H1 (cell line): ENCODE results near the gene MOB2. TPM values are rescaled to one million over a fixed set of nuclear protein-coding genes. Genes with fewer than 3 reads are reported as not detected.

Experiments
- CTCF ChIA-PET: fragments of 300-600 bp; sonication (Branson Sonifier 250); formaldehyde crosslinking; loops from one replicate; lab custom pipeline; 2021; ENCODE audit not compliant: partially characterized antibody; lab: Charles Lee
- POLR2A ChIA-PET: fragments of 300-600 bp; sonication (Branson Sonifier 250); formaldehyde crosslinking; loops from one replicate; lab custom pipeline; 2021; ENCODE audit warnings: inconsistent platforms; ENCODE audit not compliant: partially characterized antibody; lab: Charles Lee
- DNase-seq, 2 experiments: peaks; one replicate each; pipeline versions ENCODE4 v3.0.0 to v3.0.0-alpha.2; 2010 to 2022; ENCODE audit warnings: low spot score in 2 of 2, low read depth in 1 of 2, mixed read lengths in 1 of 2
- FAIRE-seq: peaks from 2 replicates; lab custom pipeline; 2011; peaks lifted over from hg19 to GRCh38; lab: Jason Lieb, UNC
- H2AFZ ChIP-seq: 2 replicates; pipeline ENCODE4 v1.8.1; 2012; ENCODE audit warnings: low read length, inconsistent platforms
- H2AK5ac ChIP-seq: 2 replicates; pipeline ENCODE4 v1.6.1; 2013; ENCODE audit warnings: low read depth, low read length
- H2BK120ac ChIP-seq: replicated peaks from 2 replicates; pipeline ENCODE3; 2013; ENCODE audit warnings: low read depth, low read length, inconsistent platforms
- H2BK12ac ChIP-seq: 2 replicates; pipeline ENCODE4 v1.6.1; 2013; ENCODE audit warnings: low read depth, low read length
- H2BK15ac ChIP-seq: 2 replicates; pipeline ENCODE4 v1.6.1; 2013; ENCODE audit warnings: low read length
- H2BK20ac ChIP-seq: 2 replicates; pipeline ENCODE4 v1.6.1; 2013; ENCODE audit warnings: low read length
- H2BK5ac ChIP-seq: 2 replicates; pipeline ENCODE4 v1.6.1; 2013; ENCODE audit warnings: low read depth, low read length
- H3K14ac ChIP-seq: 2 replicates; pipeline ENCODE4 v1.6.1; 2013; ENCODE audit warnings: inconsistent platforms; ENCODE audit not compliant: insufficient read length
- H3K18ac ChIP-seq: 2 replicates; pipeline ENCODE4 v1.6.1; 2013; ENCODE audit warnings: low read length; ENCODE audit errors: extremely low read depth
- H3K23ac ChIP-seq: 2 replicates; pipeline ENCODE4 v1.6.1; 2013; ENCODE audit warnings: inconsistent platforms; ENCODE audit not compliant: insufficient read length
- H3K23me2 ChIP-seq: 2 replicates; pipeline ENCODE4 v1.6.1; 2013; ENCODE audit warnings: low read depth, low read length
- H3K27ac ChIP-seq: 2 replicates; pipeline ENCODE4 v1.6.1; 2011; ENCODE audit warnings: low read depth, low read length, inconsistent platforms
- H3K27me3 ChIP-seq, 4 experiments: replicated peaks in 1 of 4; 1 replicate in 1 of 4; 2 replicates in 3 of 4; pipeline versions ENCODE4 v1.6.1 to v1.8.1; 2011 to 2013; ENCODE audit warnings: low read length in 3 of 4, mild to moderate bottlenecking in 3 of 4, inconsistent platforms in 2 of 4, mixed read lengths in 2 of 4, moderate library complexity in 1 of 4; ENCODE audit not compliant: control insufficient read depth in 3 of 4, insufficient read depth in 3 of 4; ENCODE audit errors: extremely low read depth in 1 of 4
- H3K36me3 ChIP-seq, 4 experiments: 2 replicates each; pipeline versions ENCODE4 v1.6.1 to v1.8.1; 2011 to 2013; ENCODE audit warnings: mild to moderate bottlenecking in 4 of 4, low read length in 3 of 4, moderate library complexity in 2 of 4, control low read depth in 1 of 4, inconsistent platforms in 1 of 4; ENCODE audit not compliant: insufficient read depth in 4 of 4, control insufficient read depth in 2 of 4
- H3K4ac ChIP-seq: replicated peaks from 2 replicates; pipeline ENCODE3; 2013; ENCODE audit warnings: low read length, low read depth, mixed read lengths, inconsistent platforms; ENCODE audit not compliant: insufficient read length
- H3K4me1 ChIP-seq, 4 experiments: replicated peaks in 1 of 4; 1 replicate in 1 of 4; 2 replicates in 3 of 4; pipeline versions ENCODE4 v1.6.1 to v1.8.1; 2011 to 2013; ENCODE audit warnings: low read length in 3 of 4, inconsistent platforms in 2 of 4, mixed read lengths in 1 of 4; ENCODE audit not compliant: insufficient read depth in 4 of 4, control insufficient read depth in 3 of 4
- H3K4me2 ChIP-seq, 2 experiments: 2 replicates each; pipeline versions ENCODE4 v1.6.1 to v1.8.1; 2011 to 2013; ENCODE audit warnings: low read depth in 2 of 2, low read length in 2 of 2, control low read depth in 1 of 2, inconsistent platforms in 1 of 2, mild to moderate bottlenecking in 1 of 2; ENCODE audit not compliant: insufficient read depth in 1 of 2
- H3K4me3 ChIP-seq, 4 experiments: fragments of 200-600, 300-600 bp in 1 of 4; sonication (generic), shearing (Covaris generic), sonication (Bioruptor Twin) in 1 of 4; 2 replicates each; pipeline versions ENCODE4 v1.5.1 to v1.8.1; 2011 to 2016; ENCODE audit warnings: low read length in 4 of 4, low read depth in 3 of 4, control low read depth in 2 of 4, inconsistent platforms in 2 of 4, mild to moderate bottlenecking in 2 of 4, mixed read lengths in 1 of 4, moderate library complexity in 1 of 4; ENCODE audit not compliant: insufficient read depth in 2 of 4; ENCODE audit errors: extremely low read depth in 1 of 4
- H3K56ac ChIP-seq: replicated peaks from 2 replicates; pipeline ENCODE3; 2013; ENCODE audit warnings: low read depth, mild to moderate bottlenecking, mixed read lengths, low read length, inconsistent platforms; ENCODE audit not compliant: insufficient read length
- H3K79me1 ChIP-seq: 2 replicates; pipeline ENCODE4 v1.6.1; 2013; ENCODE audit warnings: low read depth, low read length, control low read depth
- H3K79me2 ChIP-seq, 2 experiments: 2 replicates each; pipeline versions ENCODE4 v1.6.1 to v1.8.1; 2012 to 2013; ENCODE audit warnings: low read length in 2 of 2, mild to moderate bottlenecking in 2 of 2, inconsistent platforms in 1 of 2; ENCODE audit not compliant: insufficient read depth in 2 of 2, control insufficient read depth in 1 of 2
- H3K9ac ChIP-seq, 4 experiments: replicated peaks in 1 of 4; 1 replicate in 1 of 4; 2 replicates in 3 of 4; pipeline versions ENCODE4 v1.6.1 to v1.8.1; 2011 to 2013; ENCODE audit warnings: low read depth in 3 of 4, low read length in 3 of 4, control low read depth in 2 of 4, mild to moderate bottlenecking in 2 of 4, moderate library complexity in 2 of 4, inconsistent platforms in 1 of 4; ENCODE audit errors: extremely low read depth in 1 of 4
- H3K9me3 ChIP-seq, 2 experiments: 2 replicates each; pipeline versions ENCODE4 v1.6.1 to v1.8.1; 2012 to 2013; ENCODE audit warnings: mild to moderate bottlenecking in 2 of 2, moderate library complexity in 2 of 2, control low read depth in 1 of 2, inconsistent platforms in 1 of 2, low read depth in 1 of 2, low read length in 1 of 2, mixed read lengths in 1 of 2; ENCODE audit not compliant: insufficient read depth in 2 of 2
- H4K20me1 ChIP-seq, 2 experiments: replicated peaks in 1 of 2; 2 replicates each; pipeline versions ENCODE3 to v1.8.1; 2011 to 2013; ENCODE audit warnings: inconsistent platforms in 2 of 2, low read length in 2 of 2, mild to moderate bottlenecking in 1 of 2; ENCODE audit not compliant: insufficient read depth in 2 of 2, control insufficient read depth in 1 of 2
- H4K5ac ChIP-seq: 2 replicates; pipeline ENCODE4 v1.6.1; 2013; ENCODE audit warnings: low read length, low read depth, mixed read lengths, inconsistent platforms; ENCODE audit not compliant: insufficient read length
- H4K8ac ChIP-seq: 2 replicates; pipeline ENCODE4 v1.8.0; 2013; ENCODE audit warnings: mild to moderate bottlenecking, moderate library complexity, low read length, inconsistent platforms; ENCODE audit not compliant: insufficient read depth; ENCODE audit errors: extremely low read depth
- H4K91ac ChIP-seq: replicated peaks from 2 replicates; pipeline ENCODE3; 2013; ENCODE audit warnings: low read length, mixed read lengths, inconsistent platforms; ENCODE audit not compliant: insufficient read length
- BACH1 ChIP-seq: IDR thresholded peaks from 2 replicates; pipeline ENCODE4 v1.6.1; 2012; ENCODE audit warnings: low read length, improper control_type of control experiment
- CBX8 ChIP-seq: fragments of 300-800, 300-1000 bp; sonication (generic); IDR thresholded peaks from 2 replicates; pipeline ENCODE4 v1.7.1; 2016; ENCODE audit warnings: low read depth, low read length, borderline replicate concordance
- CTBP2 ChIP-seq: IDR thresholded peaks from 2 replicates; pipeline ENCODE4 v1.7.0; 2011; ENCODE audit warnings: borderline replicate concordance, mild to moderate bottlenecking, moderate library complexity, mixed read lengths, low read length; ENCODE audit not compliant: insufficient read depth, insufficient read length
- EGR1 ChIP-seq: IDR thresholded peaks from 2 replicates; pipeline ENCODE4 v1.6.1; 2011; ENCODE audit warnings: low read depth, low read length, borderline replicate concordance
- GTF2F1 ChIP-seq: IDR thresholded peaks from 2 replicates; pipeline ENCODE4 v1.6.1; 2012; ENCODE audit warnings: low read depth, low read length, improper control_type of control experiment, borderline replicate concordance
- JUN ChIP-seq: IDR thresholded peaks from 2 replicates; pipeline ENCODE4 v1.6.1; 2011; ENCODE audit warnings: low read depth, mild to moderate bottlenecking, improper control_type of control experiment, low read length
- POLR2A ChIP-seq, 2 experiments: IDR thresholded peaks; 1 replicate in 1 of 2; 2 replicates in 1 of 2; pipeline ENCODE4 v1.6.1; 2011; ENCODE audit warnings: low read depth in 2 of 2, low read length in 2 of 2, mild to moderate bottlenecking in 2 of 2; ENCODE audit errors: control extremely low read depth in 1 of 2
- RBBP5 ChIP-seq: IDR thresholded peaks from 2 replicates; pipeline ENCODE4 v1.7.1; 2012; ENCODE audit warnings: low read depth, mild to moderate bottlenecking, inconsistent platforms, low read length, moderate library complexity, borderline replicate concordance
- RXRA ChIP-seq: IDR thresholded peaks from 2 replicates; pipeline ENCODE4 v1.6.1; 2011; ENCODE audit warnings: low read depth, mild to moderate bottlenecking, low read length, moderate library complexity; ENCODE audit not compliant: insufficient read depth
- SP2 ChIP-seq: IDR thresholded peaks from 2 replicates; pipeline ENCODE4 v1.6.1; 2012; ENCODE audit warnings: mild to moderate bottlenecking, low read length, inconsistent platforms
- SP4 ChIP-seq: IDR thresholded peaks from 2 replicates; pipeline ENCODE4 v1.6.1; 2012; ENCODE audit warnings: low read length, inconsistent platforms
- SUZ12 ChIP-seq: fragments of 200-600 bp; sonication (generic); IDR thresholded peaks from 2 replicates; pipeline ENCODE4 v1.6.1; 2012; ENCODE audit warnings: mild to moderate bottlenecking, inconsistent platforms, low read length, moderate library complexity, mixed read lengths
- TEAD4 ChIP-seq: IDR thresholded peaks from 2 replicates; pipeline ENCODE4 v1.6.1; 2012; ENCODE audit warnings: low read depth, low read length, inconsistent platforms, mixed read lengths
- ZNF274 ChIP-seq: IDR thresholded peaks from 2 replicates; pipeline ENCODE4 v1.7.0; 2012; ENCODE audit warnings: low read length, borderline replicate concordance; ENCODE audit errors: extremely low read depth
- WGBS, 2 experiments: shearing (Covaris generic) in 1 of 2; methylation state at CpG; one replicate each; pipeline versions ENCODE4 v1.1.6 to v1.1.7; 2013 to 2015; ENCODE audit warnings: low lambda C conversion rate in 2 of 2, mixed read lengths in 2 of 2, inconsistent platforms in 1 of 2, low coverage in 1 of 2, missing lambda C conversion rate in 1 of 2; ENCODE audit not compliant: insufficient replicate concordance in 2 of 2, insufficient coverage in 1 of 2, insufficient read length in 1 of 2; ENCODE audit errors: extremely low coverage in 1 of 2, missing lambda C conversion rate in 1 of 2; 5-methylcytosine and 5-hydroxymethylcytosine counted together
- polyA plus RNA-seq, 7 experiments: library from polyadenylated mRNA; depleted of rRNA in 3 of 7; stranded (reverse) in 5 of 7; unstranded in 2 of 7; fragments of >200 nt in 5 of 7; fragments of 200-250 nt in 2 of 7; gene quantifications; 1 replicate in 5 of 7; 2 replicates in 1 of 7; 4 replicates in 1 of 7; pipeline versions ENCODE4 v1.2.1 to v1.2.3, GENCODE V29; 2011 to 2013; ENCODE audit warnings: missing spikeins in 2 of 7, mixed read lengths in 2 of 7
- total RNA-seq: library from RNA; stranded (reverse); fragmentation: NEBNext Ultra II Directional; extraction: Animal tissue kit (Norgen Biotek cat#: 25700); gene quantifications from 2 replicates; pipeline ENCODE4 v1.2.1, GENCODE V29; 2021

Gene MOB2
- total and polyA plus RNA-seq, 2 of the 8 experiments (the other 6 are each of a cell fraction or from before 2014, with no cell fraction given), result 18.6 to 28.2 TPM

GRCh38 chr11:1459764-1460395 lies 26.7 kb downstream of the MOB2 start:
- H3K27me3 ChIP-seq, result no peaks in the 10 kb centered on the region
- no peak overlapping the region for H3K9ac ChIP-seq
- DNase-seq (no peak), FAIRE-seq (no peak)
- peaks cover 0 to 6% (median 2%) of the 10 kb centered on the region in 4 experiments; a peak in 2 of 7 replicates for H3K4me1 ChIP-seq
- no peak overlapping the region for H3K56ac ChIP-seq
- H3K36me3 ChIP-seq, result peaks cover 0 to 13% (median 3%) of the 10 kb centered on the region in 4 experiments; a peak in 2 of 8 replicates
- H3K23ac ChIP-seq, result no peak overlapping the region
- no peak overlapping the region for H4K91ac ChIP-seq
- no peak overlapping the region for H2BK15ac ChIP-seq
- H3K79me2 ChIP-seq, result no peaks in the 10 kb centered on the region
- H2BK5ac ChIP-seq, result no peak overlapping the region
- H2BK120ac ChIP-seq, result no peak overlapping the region
- H3K23me2 ChIP-seq, result no peaks in the 10 kb centered on the region
- no peak overlapping the region for H4K5ac ChIP-seq
- CTCF ChIA-PET, result interaction anchor here (0.8 to 1.1 kb wide), 2 partner anchors 20 to 46 kb away, joined by 3 to 4 read pairs; no protein-coding TSS in a partner anchor
- no peak overlapping the region for H3K4ac ChIP-seq
- no peak overlapping the region for H4K8ac ChIP-seq
- no peak overlapping the region for H2BK20ac ChIP-seq
- H3K4me3 ChIP-seq, result no peak overlapping the region
- POLR2A ChIA-PET, result interaction anchor here (0.8 kb wide), 1 partner anchor 9 kb away, joined by 3 read pairs; no protein-coding TSS in a partner anchor
- peaks cover 0 to 8% of the 10 kb centered on the region in 2 experiments for H4K20me1 ChIP-seq
- H3K14ac ChIP-seq, result no peak overlapping the region
- no peak overlapping the region for H3K27ac ChIP-seq
- no peak overlapping the region for H2AK5ac ChIP-seq
- H3K79me1 ChIP-seq, result no peaks in the 10 kb centered on the region; the same call in 1 of the 2 replicates
- H2AFZ ChIP-seq, result no peak overlapping the region
- H3K9me3 ChIP-seq, result peaks cover 0 to 6% of the 10 kb centered on the region in 2 experiments; a peak in 1 of 4 replicates
- WGBS, 2 experiments, result 94% methylated on average over 13 of the region's 29 CpGs; no CpG with 5 or more reads in 1 of the 2 experiments
- no peak overlapping the region for H3K18ac ChIP-seq
- no peak overlapping the region for H3K4me2 ChIP-seq
- no peak overlapping the region for H2BK12ac ChIP-seq
- TF ChIP-seq CBX8 (no peak), BACH1 (no peak), EGR1 (no peak), RBBP5 (no peak), SP4 (no peak), POLR2A (IDR thresholded peaks at IDR 0.05; ENCODE audit: control extremely low read depth in 1 of 2, low read depth in 2 of 2, low read length in 2 of 2) (no peak), SUZ12 (no peak), SP2 (no peak), RXRA (no peak), CTBP2 (no peak), JUN (no peak), GTF2F1 (no peak), ZNF274 (no peak), TEAD4 (no peak)
